Measurements from ENCODE around the gene MALAT1.
"Not testable (repeated sequence)": the region's sequence is repeated elsewhere in the genome, so short reads cannot be mapped to it uniquely, and the experiment has no call there.

GRCh38 chr11:65521777-65522521 lies 23.1 kb downstream of the MALAT1 start:
- not testable (repeated sequence) for TF ChIP-seq EZH2 (IDR thresholded peaks at IDR 0.05; ENCODE audit: borderline replicate concordance, insufficient read depth, low read depth, low read length, poor library complexity, severe bottlenecking); CTCF (IDR thresholded peaks at IDR 0.05)
